HG03460 (cell line): ENCODE results near the gene UGCG.

ENCODE experiments used
- ATAC-seq: cut with Tn5 transposase; IDR thresholded peaks from one replicate; pipeline ENCODE4 v1.9.1; 2021; ENCODE audit not compliant: unreplicated experiment

UGCG gene

GRCh38 chr9:111979561-111979960, 82.9 kb downstream of the UGCG start:
- no peak for ATAC-seq

- no peak for ATAC-seq
Measured at GRCh38 chr9:111980398-111980797, 83.8 kb downstream of the UGCG start.

GRCh38 chr9:111983484-111983908, 86.9 kb downstream of the UGCG start:
- peak; percentile 72 for ATAC-seq

GRCh38 chr9:111984086-111984802, 87.6 kb downstream of the UGCG start:
- no peak for ATAC-seq
